HEK293 (cell line): Measurements from ENCODE around the gene RETN.

Source experiments
- CTCF ChIA-PET: fragments of 350-600 bp; formaldehyde crosslinking; extraction: SDS; loops from one replicate; lab custom pipeline; 2021; ENCODE audit warnings: antibody characterized with exemption; lab: Yijun Ruan, JAX
- POLR2A ChIA-PET: fragments of 300-600 bp; formaldehyde crosslinking; extraction: SDS; loops from one replicate; lab custom pipeline; 2020; ENCODE audit warnings: antibody characterized with exemption, inconsistent platforms; lab: Yijun Ruan, JAX
- H3K27ac ChIP-seq: fragments of 200-500 bp; sonication (Bioruptor generic); 2 replicates; pipeline ENCODE4 v1.5.1; 2014; ENCODE audit warnings: low read depth, low read length, control low read depth, inconsistent platforms; ENCODE audit errors: extremely low read depth
- H3K36me3 ChIP-seq, 2 experiments: fragments of 200-500 bp in 1 of 2; sonication (Bioruptor generic) in 1 of 2; 1 replicate in 1 of 2; 2 replicates in 1 of 2; pipeline ENCODE4 v1.5.1; 2014 to 2017; ENCODE audit warnings: inconsistent platforms in 2 of 2, low read length in 2 of 2; ENCODE audit not compliant: control insufficient read depth in 2 of 2, insufficient read depth in 1 of 2
- H3K4me1 ChIP-seq: fragments of 200-500 bp; sonication (Bioruptor generic); 2 replicates; pipeline ENCODE4 v1.5.1; 2014; ENCODE audit warnings: mild to moderate bottlenecking, low read length, inconsistent platforms; ENCODE audit not compliant: control insufficient read depth, insufficient read depth
- H3K4me3 ChIP-seq: 2 replicates; pipeline ENCODE4 v1.5.1; 2011; ENCODE audit warnings: low read depth, mild to moderate bottlenecking, control low read depth, low read length, moderate library complexity
- H3K9me3 ChIP-seq: fragments of 200-500 bp; sonication (Bioruptor generic); 2 replicates; pipeline ENCODE4 v1.5.1; 2014; ENCODE audit warnings: low read depth, low read length, inconsistent platforms; ENCODE audit not compliant: control insufficient read depth, insufficient read depth
- ATF2 ChIP-seq: fragments of 450-650 bp; formaldehyde crosslinking; IDR thresholded peaks from 2 replicates; pipeline ENCODE4 v1.5.1; 2016; ENCODE audit warnings: missing biosample characterization, missing genetic modification characterization, low read depth
- EGR2 ChIP-seq: fragments of 450-650 bp; formaldehyde crosslinking; IDR thresholded peaks from 2 replicates; pipeline ENCODE4 v1.5.1; 2016; ENCODE audit warnings: low read depth, missing biosample characterization, missing genetic modification characterization
- GLIS2 ChIP-seq: fragments of 450-650 bp; formaldehyde crosslinking; IDR thresholded peaks from 2 replicates; pipeline ENCODE4 v1.5.1; 2016; ENCODE audit warnings: missing biosample characterization, missing genetic modification characterization
- HIC1 ChIP-seq: fragments of 450-650 bp; formaldehyde crosslinking; IDR thresholded peaks from 2 replicates; pipeline ENCODE4 v1.5.1; 2016; ENCODE audit warnings: missing biosample characterization, missing genetic modification characterization
- HOXA7 ChIP-seq: sonication (generic); formaldehyde crosslinking; IDR thresholded peaks from 2 replicates; pipeline ENCODE4 v1.8.1; 2022; ENCODE audit warnings: missing genetic modification reagents, borderline replicate concordance
- HOXC10 ChIP-seq: sonication (generic); formaldehyde crosslinking; IDR thresholded peaks from 2 replicates; pipeline ENCODE4 v1.8.1; 2023; ENCODE audit warnings: mild to moderate bottlenecking, missing genetic modification reagents
- PRDM10 ChIP-seq: fragments of 450-650 bp; formaldehyde crosslinking; IDR thresholded peaks from 2 replicates; pipeline ENCODE4 v1.5.1; 2016; ENCODE audit warnings: missing biosample characterization, missing genetic modification characterization
- PRDM6 ChIP-seq: fragments of 450-650 bp; formaldehyde crosslinking; IDR thresholded peaks from 2 replicates; pipeline ENCODE4 v1.5.1; 2017; ENCODE audit warnings: missing biosample characterization, missing genetic modification characterization
- ZBTB8A ChIP-seq: fragments of 450-650 bp; formaldehyde crosslinking; IDR thresholded peaks from 2 replicates; pipeline ENCODE4 v1.5.1; 2016; ENCODE audit warnings: missing biosample characterization, missing genetic modification characterization
- ZNF155 ChIP-seq: fragments of 450-650 bp; formaldehyde crosslinking; IDR thresholded peaks from 2 replicates; pipeline ENCODE4 v1.5.1; 2016; ENCODE audit warnings: missing biosample characterization, missing genetic modification characterization
- ZNF2 ChIP-seq: fragments of 450-650 bp; formaldehyde crosslinking; IDR thresholded peaks from 2 replicates; pipeline ENCODE4 v1.5.1; 2016; ENCODE audit warnings: missing biosample characterization, missing genetic modification characterization
- ZNF211 ChIP-seq: fragments of 450-650 bp; formaldehyde crosslinking; IDR thresholded peaks from 2 replicates; pipeline ENCODE4 v1.5.1; 2016; ENCODE audit warnings: low read depth, missing biosample characterization, missing genetic modification characterization
- ZNF24 ChIP-seq: fragments of 450-650 bp; formaldehyde crosslinking; IDR thresholded peaks from 2 replicates; pipeline ENCODE4 v1.5.1; 2016; ENCODE audit warnings: missing biosample characterization, missing genetic modification characterization
- ZNF248 ChIP-seq: fragments of 450-650 bp; formaldehyde crosslinking; IDR thresholded peaks from 2 replicates; pipeline ENCODE4 v1.5.1; 2017; ENCODE audit warnings: missing biosample characterization, missing genetic modification characterization
- ZNF26 ChIP-seq: fragments of 450-650 bp; formaldehyde crosslinking; IDR thresholded peaks from 2 replicates; pipeline ENCODE4 v1.5.1; 2016; ENCODE audit warnings: missing biosample characterization, missing genetic modification characterization
- ZNF391 ChIP-seq: fragments of 450-650 bp; formaldehyde crosslinking; IDR thresholded peaks from 2 replicates; pipeline ENCODE4 v1.5.1; 2016; ENCODE audit warnings: low read depth, missing biosample characterization, missing genetic modification characterization, borderline replicate concordance
- ZNF48 ChIP-seq: fragments of 450-650 bp; formaldehyde crosslinking; IDR thresholded peaks from 2 replicates; pipeline ENCODE4 v1.5.1; 2016; ENCODE audit warnings: missing biosample characterization, missing genetic modification characterization
- ZNF501 ChIP-seq: fragments of 450-650 bp; formaldehyde crosslinking; IDR thresholded peaks from 2 replicates; pipeline ENCODE4 v1.5.1; 2016; ENCODE audit warnings: missing biosample characterization, missing genetic modification characterization
- ZNF529 ChIP-seq: fragments of 450-650 bp; formaldehyde crosslinking; IDR thresholded peaks from 2 replicates; pipeline ENCODE4 v1.5.1; 2017; ENCODE audit warnings: missing genetic modification characterization, missing biosample characterization; ENCODE audit not compliant: insufficient replicate concordance
- ZNF544 ChIP-seq: fragments of 450-650 bp; formaldehyde crosslinking; IDR thresholded peaks from 2 replicates; pipeline ENCODE4 v1.5.0; 2017; ENCODE audit warnings: missing biosample characterization, missing genetic modification characterization
- ZNF768 ChIP-seq: fragments of 450-650 bp; formaldehyde crosslinking; IDR thresholded peaks from 2 replicates; pipeline ENCODE4 v1.5.1; 2018; ENCODE audit warnings: missing biosample characterization, mild to moderate bottlenecking, missing genetic modification characterization

RETN gene

GRCh38 chr19:7689165-7689564 is 20.3 kb downstream of the RETN start (continued):
- TF ChIP-seq ZNF501 (no peak), ZNF248 (tag by site-specific recombination) (no peak), ZNF48 (tag by site-specific recombination) (no peak)

- no peak overlapping the region for H3K27ac ChIP-seq
- no peak overlapping the region for H3K4me3 ChIP-seq
- ChIA-PET CTCF (interaction anchor here (1.3 kb wide), 1 partner anchor 10 kb away, joined by 3 read pairs; the partner anchor contains the start of gene TRAPPC5), POLR2A (no interaction called here)
- no peaks in the 10 kb centered on the region for H3K9me3 ChIP-seq
- H3K36me3 ChIP-seq: no peaks in the 10 kb centered on the region
- H3K4me1 ChIP-seq: no peaks in the 10 kb centered on the region
- TF ChIP-seq ZNF211 (no peak), ZBTB8A (no peak), ZNF155 (tag by site-specific recombination) (no peak), ZNF24 (tag by site-specific recombination) (no peak), HOXA7 (CRISPR knock-in tag) (no peak), ZNF2 (no peak), EGR2 (no peak), PRDM10 (tag by site-specific recombination) (no peak), HOXC10 (no peak), ZNF26 (tag by site-specific recombination) (no peak), ZNF48 (tag by site-specific recombination) (no peak), ZNF544 (tag by site-specific recombination) (no peak), ZNF529 (tag by site-specific recombination) (no peak), ZNF391 (tag by site-specific recombination) (no peak), GLIS2 (tag by site-specific recombination) (no peak), ZNF768 (tag by site-specific recombination) (no peak), HIC1 (tag by site-specific recombination) (no peak), PRDM6 (tag by site-specific recombination) (no peak), ATF2 (tag by site-specific recombination) (no peak)
Measured at GRCh38 chr19:7690779-7691258, 22.0 kb downstream of the RETN start.
